ENCODE results near the gene IGF1.

The IGF1 gene

DNA sequence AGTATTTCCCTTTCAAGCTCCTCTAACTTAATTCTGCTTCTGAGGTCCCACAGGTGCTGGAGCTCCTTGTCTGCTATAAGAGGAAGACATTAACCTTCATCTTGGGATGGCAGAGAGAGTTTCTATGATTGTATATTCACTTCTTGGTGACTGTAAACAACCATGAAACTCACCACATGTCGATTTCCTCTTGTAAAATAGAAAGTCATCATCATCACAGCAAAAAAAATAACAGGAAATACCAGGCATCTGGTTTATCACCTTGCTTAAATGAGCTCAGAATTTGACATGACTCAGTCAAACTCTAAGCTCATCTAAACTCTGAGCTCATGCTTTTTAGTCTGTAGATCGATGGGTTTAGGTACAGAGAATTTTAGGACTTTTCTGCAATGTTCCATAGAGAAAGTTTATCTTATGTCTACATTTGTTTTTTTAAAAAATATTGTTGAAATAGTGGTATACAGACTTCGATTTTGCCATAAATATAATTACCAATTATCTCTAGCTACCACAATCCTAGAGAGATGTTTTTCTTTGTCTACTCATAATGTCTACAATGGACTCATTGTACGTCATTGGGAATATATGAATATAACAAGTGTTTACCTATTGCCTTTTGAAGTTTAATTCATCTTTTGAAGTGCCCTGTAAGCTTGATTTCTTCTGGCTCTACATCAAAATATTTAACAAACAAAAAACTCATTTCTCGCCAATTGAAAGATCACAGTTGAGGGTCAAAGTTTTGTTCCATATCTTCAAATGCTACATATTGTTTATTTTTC is 58.4 kb downstream of the IGF1 start:
- Histone ChIP-seq H2AFZ (ENCODE audit: low read length) (no peak overlapping the region), H3K4me1 (ENCODE audit: insufficient read depth, low read length, poor library complexity, severe bottlenecking) (no peaks in the 10 kb centered on the region), H3K27me3 (ENCODE audit: insufficient read depth, low read length, poor library complexity, severe bottlenecking) (no peaks in the 10 kb centered on the region), H3K36me3 (ENCODE audit: insufficient read depth, low read length) (no peaks in the 10 kb centered on the region), H3K79me2 (ENCODE audit: insufficient read depth, low read length) (no peaks in the 10 kb centered on the region), H3K9ac (ENCODE audit: low read depth, low read length, poor library complexity, severe bottlenecking) (no peak overlapping the region), H3K4me3 (ENCODE audit: low read length, poor library complexity, severe bottlenecking) (no peak overlapping the region), H3K4me2 (ENCODE audit: low read depth, low read length, poor library complexity, severe bottlenecking) (no peak overlapping the region), H3F3A (ENCODE audit: low read depth) (no peaks in the 10 kb centered on the region), H4K20me1 (ENCODE audit: insufficient read depth, low read length, poor library complexity, severe bottlenecking) (no peaks in the 10 kb centered on the region), H3K9me2 (replicated peaks; ENCODE audit: low read depth, low read length) (no peaks in the 10 kb centered on the region), H3K9me3 (ENCODE audit: insufficient read depth, low read depth, low read length) (no peaks in the 10 kb centered on the region)
- TF ChIP-seq, protein P1, sequence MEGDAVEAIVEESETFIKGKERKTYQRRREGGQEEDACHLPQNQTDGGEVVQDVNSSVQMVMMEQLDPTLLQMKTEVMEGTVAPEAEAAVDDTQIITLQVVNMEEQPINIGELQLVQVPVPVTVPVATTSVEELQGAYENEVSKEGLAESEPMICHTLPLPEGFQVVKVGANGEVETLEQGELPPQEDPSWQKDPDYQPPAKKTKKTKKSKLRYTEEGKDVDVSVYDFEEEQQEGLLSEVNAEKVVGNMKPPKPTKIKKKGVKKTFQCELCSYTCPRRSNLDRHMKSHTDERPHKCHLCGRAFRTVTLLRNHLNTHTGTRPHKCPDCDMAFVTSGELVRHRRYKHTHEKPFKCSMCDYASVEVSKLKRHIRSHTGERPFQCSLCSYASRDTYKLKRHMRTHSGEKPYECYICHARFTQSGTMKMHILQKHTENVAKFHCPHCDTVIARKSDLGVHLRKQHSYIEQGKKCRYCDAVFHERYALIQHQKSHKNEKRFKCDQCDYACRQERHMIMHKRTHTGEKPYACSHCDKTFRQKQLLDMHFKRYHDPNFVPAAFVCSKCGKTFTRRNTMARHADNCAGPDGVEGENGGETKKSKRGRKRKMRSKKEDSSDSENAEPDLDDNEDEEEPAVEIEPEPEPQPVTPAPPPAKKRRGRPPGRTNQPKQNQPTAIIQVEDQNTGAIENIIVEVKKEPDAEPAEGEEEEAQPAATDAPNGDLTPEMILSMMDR (conservative IDR thresholded peaks at IDR 0.05; ENCODE audit: low read length), result no peak
- no peak for TF ChIP-seq EZH2phosphoT487 (IDR thresholded peaks at IDR 0.05; ENCODE audit: borderline replicate concordance)

DNA sequence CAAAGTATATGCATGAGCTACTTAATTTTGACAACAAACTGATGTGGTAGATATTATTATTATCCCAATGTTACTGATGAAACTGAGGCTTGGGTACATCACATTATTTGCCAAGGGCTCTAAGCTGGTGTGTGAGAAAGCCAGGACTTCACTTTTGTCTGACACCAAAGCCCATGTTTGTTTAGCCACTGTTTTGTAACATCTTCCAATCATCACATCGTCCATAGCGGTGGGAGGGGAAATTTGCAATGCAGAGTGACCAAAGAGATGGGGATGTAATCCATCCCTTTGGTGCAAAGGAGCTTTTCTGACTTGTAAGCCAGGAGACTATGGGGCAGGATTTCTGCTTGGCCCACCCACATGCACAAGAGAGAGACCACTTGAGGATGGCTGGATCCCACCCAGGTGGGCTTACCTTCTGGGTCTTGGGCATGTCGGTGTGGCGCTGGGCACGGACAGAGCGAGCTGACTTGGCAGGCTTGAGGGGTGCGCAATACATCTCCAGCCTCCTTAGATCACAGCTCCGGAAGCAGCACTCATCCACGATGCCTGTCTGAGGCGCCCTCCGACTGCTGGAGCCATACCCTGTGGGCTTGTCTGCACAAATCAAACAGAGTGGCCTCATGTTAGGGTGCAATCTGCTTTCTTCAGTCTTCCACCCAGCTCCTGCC is 61.1 kb downstream of the IGF1 start:
- H3K4me2 ChIP-seq (ENCODE audit: low read depth, low read length, poor library complexity, severe bottlenecking), result no peak overlapping the region
- no peaks in the 10 kb centered on the region for H3K27me3 ChIP-seq (ENCODE audit: insufficient read depth, low read length, poor library complexity, severe bottlenecking)
- no peaks in the 10 kb centered on the region for H4K20me1 ChIP-seq (ENCODE audit: insufficient read depth, low read length, poor library complexity, severe bottlenecking)
- TF ChIP-seq EZH2phosphoT487 (IDR thresholded peaks at IDR 0.05; ENCODE audit: borderline replicate concordance), result no peak
- H3K4me3 ChIP-seq (ENCODE audit: low read length, poor library complexity, severe bottlenecking), result no peak overlapping the region
- H3K79me2 ChIP-seq (ENCODE audit: insufficient read depth, low read length), result no peaks in the 10 kb centered on the region
- no peak overlapping the region for H3K9ac ChIP-seq (ENCODE audit: low read depth, low read length, poor library complexity, severe bottlenecking)
- H3F3A ChIP-seq (ENCODE audit: low read depth), result no peaks in the 10 kb centered on the region
- no peak overlapping the region for H2AFZ ChIP-seq (ENCODE audit: low read length)
- no peaks in the 10 kb centered on the region for H3K36me3 ChIP-seq (ENCODE audit: insufficient read depth, low read length)
- no peaks in the 10 kb centered on the region for H3K9me3 ChIP-seq (ENCODE audit: insufficient read depth, low read depth, low read length)
- H3K9me2 ChIP-seq (replicated peaks; ENCODE audit: low read depth, low read length), result no peaks in the 10 kb centered on the region
- H3K4me1 ChIP-seq (ENCODE audit: insufficient read depth, low read length, poor library complexity, severe bottlenecking), result no peaks in the 10 kb centered on the region

DNA sequence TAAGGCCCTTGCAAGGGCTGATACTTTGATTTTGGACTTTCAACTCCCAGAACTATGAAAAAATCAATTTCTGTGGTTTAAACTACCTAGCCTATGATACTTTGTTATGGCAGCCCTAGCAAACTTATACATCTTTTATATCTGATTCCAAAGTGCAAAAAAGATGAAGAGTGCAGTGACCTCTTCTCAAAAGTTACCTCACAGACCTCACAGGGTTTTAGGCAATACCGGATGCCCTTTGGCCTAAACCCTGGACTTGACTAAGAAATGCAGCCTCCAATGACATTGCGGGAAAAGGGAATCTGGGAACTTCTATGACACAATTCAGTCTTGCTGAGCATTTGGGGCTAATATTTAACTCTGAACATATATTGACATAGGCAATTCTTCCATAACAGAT is 63.3 kb downstream of the IGF1 start:
- H3K4me3 ChIP-seq (ENCODE audit: low read length, poor library complexity, severe bottlenecking), result no peak overlapping the region
- no peaks in the 10 kb centered on the region for H3K79me2 ChIP-seq (ENCODE audit: insufficient read depth, low read length)
- no peaks in the 10 kb centered on the region for H3K9me3 ChIP-seq (ENCODE audit: insufficient read depth, low read depth, low read length)
- H3K4me2 ChIP-seq (ENCODE audit: low read depth, low read length, poor library complexity, severe bottlenecking), result no peak overlapping the region
- H3K4me1 ChIP-seq (ENCODE audit: insufficient read depth, low read length, poor library complexity, severe bottlenecking), result no peaks in the 10 kb centered on the region
- no peaks in the 10 kb centered on the region for H3K9me2 ChIP-seq (replicated peaks; ENCODE audit: low read depth, low read length)
- no peak overlapping the region for H3K9ac ChIP-seq (ENCODE audit: low read depth, low read length, poor library complexity, severe bottlenecking)
- no peaks in the 10 kb centered on the region for H3K27me3 ChIP-seq (ENCODE audit: insufficient read depth, low read length, poor library complexity, severe bottlenecking)
- no peaks in the 10 kb centered on the region for H4K20me1 ChIP-seq (ENCODE audit: insufficient read depth, low read length, poor library complexity, severe bottlenecking)
- no peak overlapping the region for H2AFZ ChIP-seq (ENCODE audit: low read length)
- TF ChIP-seq, protein P1 (conservative IDR thresholded peaks at IDR 0.05; ENCODE audit: low read length), result no peak
- TF ChIP-seq EZH2phosphoT487 (IDR thresholded peaks at IDR 0.05; ENCODE audit: borderline replicate concordance), result no peak
- no peaks in the 10 kb centered on the region for H3F3A ChIP-seq (ENCODE audit: low read depth)
- no peaks in the 10 kb centered on the region for H3K36me3 ChIP-seq (ENCODE audit: insufficient read depth, low read length)
